Activated CD8-positive, alpha-beta memory T cell treated with anti-CD3 and anti-CD28 coated beads, Interleukin-2, amount 10 ng/mL, durations not matched to agents 7 days and 5 days (primary cell): ENCODE measurements around the gene PTPN12. TPM values are rescaled to one million over a fixed set of nuclear protein-coding genes. Genes with fewer than 3 reads are reported as not detected.
"Not testable (repeated sequence)": the region's sequence is repeated elsewhere in the genome, so short reads cannot be mapped to it uniquely, and the experiment has no call there.

ENCODE experiments used
- ATAC-seq: fragments of 150-1000 bp; cut with Tn5 transposase; one replicate; pipeline ENCODE4 v1.10.0; 2021; ENCODE audit warnings: moderate library complexity
- CTCF ChIA-PET: fragments of 350-600 bp; sonication (Branson Sonifier 250); formaldehyde crosslinking; loops from one replicate; lab custom pipeline; 2021; ENCODE audit warnings: antibody characterized with exemption; lab: Charles Lee
- DNase-seq: peaks from one replicate; pipeline ENCODE4 v3.0.0-alpha.2; 2020
- H3K27ac Mint-ChIP-seq: one replicate; pipeline ENCODE4 v1.8.0; 2021; ENCODE audit warnings: mild to moderate bottlenecking, mixed read lengths
- H3K27me3 Mint-ChIP-seq: one replicate; pipeline ENCODE4 v1.8.0; 2021; ENCODE audit warnings: mixed read lengths
- H3K36me3 Mint-ChIP-seq: one replicate; pipeline ENCODE4 v1.8.0; 2021; ENCODE audit warnings: mild to moderate bottlenecking, mixed read lengths
- H3K4me1 Mint-ChIP-seq: one replicate; pipeline ENCODE4 v1.8.0; 2021; ENCODE audit warnings: mixed read lengths
- H3K4me3 Mint-ChIP-seq: one replicate; pipeline ENCODE4 v1.8.0; 2021; ENCODE audit warnings: mild to moderate bottlenecking, moderate library complexity, mixed read lengths
- H3K9me3 Mint-ChIP-seq: one replicate; pipeline ENCODE4 v1.8.0; 2022; ENCODE audit warnings: low read depth, mixed read lengths
- total RNA-seq, 2 experiments: library from RNA; stranded (reverse); gene quantifications; one replicate each; pipeline ENCODE4 v1.2.3, GENCODE V29; 2021

Gene PTPN12
- total RNA-seq, 2 experiments from 2014 or later = 20.6 to 20.8 TPM

DNA sequence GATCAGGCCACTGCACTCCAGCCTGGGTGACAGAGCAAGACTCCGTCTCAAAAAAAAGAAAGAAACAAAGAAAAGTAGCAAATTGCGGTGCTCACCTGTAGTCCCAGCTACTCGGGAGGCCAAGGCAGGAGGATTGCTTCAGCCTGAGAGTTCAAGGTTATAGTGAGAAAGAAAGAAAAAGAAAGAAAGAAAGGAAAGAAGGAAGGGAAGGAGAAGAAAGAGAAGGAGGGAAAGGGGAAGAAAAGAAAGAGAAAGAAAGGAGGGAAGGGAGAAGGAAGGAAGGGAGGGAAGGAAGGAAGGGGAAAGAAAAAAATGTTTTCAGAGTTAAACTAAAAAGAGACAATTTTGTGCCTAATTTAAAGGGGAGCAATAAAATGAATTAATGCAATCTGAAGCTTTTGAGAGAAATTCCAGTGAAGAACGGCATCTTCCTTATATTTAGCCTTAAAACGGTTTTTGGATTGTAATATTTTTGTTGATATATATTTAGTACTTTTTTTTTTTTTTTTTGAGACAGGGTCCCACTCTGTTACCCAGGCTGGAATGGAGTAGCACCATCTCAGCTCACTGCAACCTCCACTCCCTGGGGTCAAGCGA, 111.7 kb downstream of the PTPN12 start:
- no peak overlapping the region for H3K4me3 Mint-ChIP-seq
- DNase-seq (no peak), ATAC-seq (no peak)
- H3K4me1 Mint-ChIP-seq = no peaks in the 10 kb centered on the region
- no peaks in the 10 kb centered on the region for H3K9me3 Mint-ChIP-seq
- H3K36me3 Mint-ChIP-seq = no peaks in the 10 kb centered on the region
- no peaks in the 10 kb centered on the region for H3K27me3 Mint-ChIP-seq
- no peak overlapping the region for H3K27ac Mint-ChIP-seq
- CTCF ChIA-PET = interaction anchor here (2.3 to 8.1 kb wide), 2 partner anchors 10 to 111 kb away, joined by 9 to 51 read pairs; no protein-coding TSS in a partner anchor

GRCh38 chr7:77649716-77650349, 112.7 kb downstream of the PTPN12 start:
- no peak overlapping the region for H3K27ac Mint-ChIP-seq

GRCh38 chr7:77651575-77652162, 114.6 kb downstream of the PTPN12 start:
- no peaks in the 10 kb centered on the region for H3K36me3 Mint-ChIP-seq
- DNase-seq (no peak), ATAC-seq (no peak)
- H3K27me3 Mint-ChIP-seq = no peaks in the 10 kb centered on the region
- no peak overlapping the region for H3K4me3 Mint-ChIP-seq
- no peaks in the 10 kb centered on the region for H3K4me1 Mint-ChIP-seq
- CTCF ChIA-PET = interaction anchor here (0.5 to 8.1 kb wide), 38 partner anchors 8 to 405 kb away, joined by 3 to 51 read pairs (median 4); no protein-coding TSS in a partner anchor
- H3K27ac Mint-ChIP-seq = no peak overlapping the region
- H3K9me3 Mint-ChIP-seq = no peaks in the 10 kb centered on the region

More at GRCh38 chr7:77649716-77650349, 112.7 kb downstream of the PTPN12 start:
- Mint-ChIP-seq H3K36me3 (no peaks in the 10 kb centered on the region), H3K9me3 (no peaks in the 10 kb centered on the region), H3K4me3 (no peak overlapping the region), H3K27me3 (no peaks in the 10 kb centered on the region), H3K4me1 (no peaks in the 10 kb centered on the region)
- CTCF ChIA-PET = interaction anchor here (1.1 to 8.1 kb wide), 3 partner anchors 9 to 110 kb away, joined by 3 to 51 read pairs (median 9); no protein-coding TSS in a partner anchor
- DNase-seq (no peak), ATAC-seq (no peak)

- H3K36me3 Mint-ChIP-seq, H3K9me3 Mint-ChIP-seq, H3K4me3 Mint-ChIP-seq, H3K27ac Mint-ChIP-seq, ATAC-seq, H3K27me3 Mint-ChIP-seq, DNase-seq, H3K4me1 Mint-ChIP-seq: not testable (repeated sequence)
- CTCF ChIA-PET = interaction anchor here (1.0 to 8.1 kb wide), 4 partner anchors 26 to 406 kb away, joined by 3 to 51 read pairs (median 4); no protein-coding TSS in a partner anchor
These were observed 115.7 kb downstream of the PTPN12 start for GRCh38 chr7:77652826-77653225.

- no peak overlapping the region for H3K27ac Mint-ChIP-seq
- H3K4me3 Mint-ChIP-seq = no peak overlapping the region
- DNase-seq (no peak), ATAC-seq (no peak)
- CTCF ChIA-PET = interaction anchor here (1.0 to 8.1 kb wide), 4 partner anchors 25 to 387 kb away, joined by 3 to 51 read pairs (median 4); no protein-coding TSS in a partner anchor
- H3K36me3 Mint-ChIP-seq = no peaks in the 10 kb centered on the region
- no peaks in the 10 kb centered on the region for H3K4me1 Mint-ChIP-seq
- no peaks in the 10 kb centered on the region for H3K27me3 Mint-ChIP-seq
- H3K9me3 Mint-ChIP-seq = no peaks in the 10 kb centered on the region
These were observed 116.5 kb downstream of the PTPN12 start for GRCh38 chr7:77653572-77653971.

DNA sequence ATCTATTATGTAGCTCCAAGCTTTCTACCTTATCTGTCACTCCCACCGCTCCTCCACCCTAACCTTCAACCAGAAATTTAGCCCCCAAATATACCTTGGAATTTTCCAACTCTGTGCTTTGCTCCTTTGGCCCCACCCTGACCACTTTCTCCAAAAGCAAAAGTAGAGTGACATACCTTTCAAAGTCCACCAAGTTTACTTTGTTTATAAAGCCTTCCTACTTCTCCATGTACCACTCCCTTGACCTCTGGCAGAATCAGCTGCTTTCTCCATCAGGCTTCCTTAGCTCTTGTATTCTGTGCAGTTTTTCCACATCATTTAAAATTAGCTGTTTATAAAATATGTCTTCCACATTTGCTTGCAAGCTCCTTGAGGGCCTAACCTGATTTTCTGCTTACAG, 118.3 kb downstream of the PTPN12 start:
- H3K4me3 Mint-ChIP-seq = no peak overlapping the region
- no peak for ATAC-seq
- H3K27me3 Mint-ChIP-seq = no peaks in the 10 kb centered on the region
- no peaks in the 10 kb centered on the region for H3K36me3 Mint-ChIP-seq
- DNase-seq = no peak
- no peak overlapping the region for H3K27ac Mint-ChIP-seq
- H3K9me3 Mint-ChIP-seq = no peaks in the 10 kb centered on the region
- CTCF ChIA-PET = interaction anchor here (0.6 to 8.1 kb wide), 7 partner anchors 12 to 365 kb away, joined by 3 to 51 read pairs (median 5); no protein-coding TSS in a partner anchor
- H3K4me1 Mint-ChIP-seq = no peaks in the 10 kb centered on the region

DNA sequence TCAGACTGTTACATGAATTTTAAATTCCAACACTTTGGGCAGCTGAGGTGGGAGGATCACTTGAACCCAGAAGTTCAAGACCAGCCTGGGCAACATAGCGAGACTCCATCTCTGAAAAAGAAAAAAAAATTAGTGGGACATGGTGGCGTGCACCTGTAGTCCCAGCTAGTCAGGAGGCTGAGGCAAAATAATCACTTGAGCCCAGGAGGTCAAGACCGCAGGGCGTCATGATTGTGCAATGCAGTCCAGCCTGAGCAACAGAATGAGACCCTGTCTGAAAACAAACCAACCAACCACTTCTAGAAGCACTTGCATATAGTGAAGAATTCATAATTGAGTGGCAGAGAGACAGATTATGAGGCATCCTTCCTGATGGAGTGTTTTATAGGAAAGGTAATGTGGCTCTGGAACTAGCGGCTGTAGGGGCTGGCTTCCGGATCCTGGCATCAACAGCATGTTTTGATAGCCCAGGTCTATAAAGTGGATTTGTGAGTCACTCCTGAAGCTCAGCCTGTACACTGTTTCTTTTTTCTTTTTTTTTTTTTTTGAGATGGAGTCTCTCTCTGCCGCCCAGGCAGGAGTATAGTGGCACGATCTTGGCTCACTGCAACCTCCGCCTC, 118.9 kb downstream of the PTPN12 start:
- H3K4me1 Mint-ChIP-seq = no peaks in the 10 kb centered on the region
- H3K36me3 Mint-ChIP-seq = no peaks in the 10 kb centered on the region
- H3K4me3 Mint-ChIP-seq = no peak overlapping the region
- no peaks in the 10 kb centered on the region for H3K27me3 Mint-ChIP-seq
- DNase-seq (no peak), ATAC-seq (no peak)
- CTCF ChIA-PET = interaction anchor here (1.2 to 8.1 kb wide), 7 partner anchors 11 to 365 kb away, joined by 3 to 51 read pairs (median 5); no protein-coding TSS in a partner anchor
- H3K27ac Mint-ChIP-seq = no peak overlapping the region
- H3K9me3 Mint-ChIP-seq = no peaks in the 10 kb centered on the region

GRCh38 chr7:77657427-77658224, 120.5 kb downstream of the PTPN12 start:
- Mint-ChIP-seq H3K4me1 (no peaks in the 10 kb centered on the region), H3K9me3 (no peaks in the 10 kb centered on the region), H3K27ac (no peak overlapping the region), H3K36me3 (no peaks in the 10 kb centered on the region), H3K4me3 (no peak overlapping the region), H3K27me3 (no peaks in the 10 kb centered on the region)
- no peak for DNase-seq
- ATAC-seq = no peak
- CTCF ChIA-PET = interaction anchor here (0.6 to 2.9 kb wide), 20 partner anchors 8 to 383 kb away, joined by 3 to 27 read pairs (median 4); no protein-coding TSS in a partner anchor

DNA sequence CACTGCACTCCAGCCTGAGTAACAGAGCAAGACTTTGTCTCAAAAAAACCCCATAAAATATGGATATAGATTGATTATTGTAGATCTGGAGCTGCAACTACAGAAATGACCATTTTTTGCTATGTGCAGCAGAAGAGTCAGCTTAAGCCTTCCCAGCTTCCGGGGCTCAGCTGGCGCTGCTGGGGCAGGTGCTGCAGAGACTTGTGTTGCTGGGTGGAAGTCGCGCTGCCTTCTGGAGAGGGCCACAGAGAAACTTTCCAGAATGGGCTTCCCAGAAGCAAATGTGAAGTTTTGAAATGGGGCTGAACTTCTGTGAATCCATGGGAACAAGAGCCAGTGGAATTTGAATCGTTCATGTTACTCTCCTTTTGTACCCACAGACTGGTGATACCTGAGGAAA, 121.8 kb downstream of the PTPN12 start:
- ATAC-seq = no peak
- H3K4me1 Mint-ChIP-seq = no peaks in the 10 kb centered on the region
- no peaks in the 10 kb centered on the region for H3K27me3 Mint-ChIP-seq
- no peak overlapping the region for H3K4me3 Mint-ChIP-seq
- DNase-seq = no peak
- H3K36me3 Mint-ChIP-seq = no peaks in the 10 kb centered on the region
- CTCF ChIA-PET = interaction anchor here (0.7 to 2.7 kb wide), 13 partner anchors 8 to 381 kb away, joined by 3 to 27 read pairs (median 5); no protein-coding TSS in a partner anchor
- no peaks in the 10 kb centered on the region for H3K9me3 Mint-ChIP-seq
- H3K27ac Mint-ChIP-seq = no peak overlapping the region

DNA sequence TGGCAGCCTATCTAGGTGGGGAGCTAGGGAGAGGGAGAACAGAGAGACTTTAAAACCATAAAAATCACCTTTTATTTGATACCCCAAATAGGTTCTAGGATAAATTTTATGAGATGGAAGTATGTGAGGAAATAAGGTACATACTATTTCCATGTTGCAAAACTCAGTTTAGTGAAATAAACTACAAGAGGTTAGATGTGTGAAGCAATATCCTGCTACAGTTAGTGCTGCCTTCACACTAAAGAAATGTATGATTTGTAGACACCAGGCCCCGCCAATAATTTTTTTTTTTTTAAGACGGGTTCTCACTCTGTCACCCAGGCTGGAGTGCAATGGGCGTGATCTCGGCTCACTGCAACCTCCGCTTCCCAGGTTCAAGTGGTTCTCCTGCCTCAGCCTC, 124.7 kb downstream of the PTPN12 start:
- H3K27ac Mint-ChIP-seq = no peak overlapping the region
- H3K9me3 Mint-ChIP-seq = no peaks in the 10 kb centered on the region
- no peak overlapping the region for H3K4me3 Mint-ChIP-seq
- H3K27me3 Mint-ChIP-seq = no peaks in the 10 kb centered on the region
- no peaks in the 10 kb centered on the region for H3K4me1 Mint-ChIP-seq
- ATAC-seq (no peak), DNase-seq (no peak)
- CTCF ChIA-PET = interaction anchor here (1.2 kb wide), 2 partner anchors 10 to 98 kb away, joined by 4 to 5 read pairs; no protein-coding TSS in a partner anchor
- H3K36me3 Mint-ChIP-seq = no peaks in the 10 kb centered on the region

GRCh38 chr7:77662869-77663268, 125.8 kb downstream of the PTPN12 start:
- Mint-ChIP-seq H3K36me3 (no peaks in the 10 kb centered on the region), H3K27me3 (no peaks in the 10 kb centered on the region), H3K9me3 (no peaks in the 10 kb centered on the region), H3K4me1 (no peaks in the 10 kb centered on the region), H3K4me3 (no peak overlapping the region), H3K27ac (no peak overlapping the region)
- CTCF ChIA-PET = no interaction called here
- no peak for ATAC-seq
- no peak for DNase-seq

- Mint-ChIP-seq H3K36me3 (no peaks in the 10 kb centered on the region), H3K4me3 (no peak overlapping the region), H3K4me1 (no peaks in the 10 kb centered on the region), H3K9me3 (no peaks in the 10 kb centered on the region), H3K27ac (no peak overlapping the region), H3K27me3 (no peaks in the 10 kb centered on the region)
- CTCF ChIA-PET = interaction anchor here (0.6 to 2.2 kb wide), 3 partner anchors 10 to 16 kb away, joined by 3 to 10 read pairs (median 3); no protein-coding TSS in a partner anchor
- ATAC-seq (no peak), DNase-seq (no peak)
These were observed 127.6 kb downstream of the PTPN12 start for GRCh38 chr7:77664715-77665114.
